VCaP (cell line): ENCODE measurements around the gene PTPRE.

Experiments used
- H3K27ac ChIP-seq: fragments of 450-650 bp; 2 replicates; pipeline ENCODE4 v1.5.1; 2017
- TF ChIP-seq, protein P1 (sequence below): fragments of 450-650 bp; conservative IDR thresholded peaks from 2 replicates; pipeline ENCODE4 v1.5.1; 2017; ENCODE audit warnings: mild to moderate bottlenecking, moderate library complexity

The PTPRE gene

DNA sequence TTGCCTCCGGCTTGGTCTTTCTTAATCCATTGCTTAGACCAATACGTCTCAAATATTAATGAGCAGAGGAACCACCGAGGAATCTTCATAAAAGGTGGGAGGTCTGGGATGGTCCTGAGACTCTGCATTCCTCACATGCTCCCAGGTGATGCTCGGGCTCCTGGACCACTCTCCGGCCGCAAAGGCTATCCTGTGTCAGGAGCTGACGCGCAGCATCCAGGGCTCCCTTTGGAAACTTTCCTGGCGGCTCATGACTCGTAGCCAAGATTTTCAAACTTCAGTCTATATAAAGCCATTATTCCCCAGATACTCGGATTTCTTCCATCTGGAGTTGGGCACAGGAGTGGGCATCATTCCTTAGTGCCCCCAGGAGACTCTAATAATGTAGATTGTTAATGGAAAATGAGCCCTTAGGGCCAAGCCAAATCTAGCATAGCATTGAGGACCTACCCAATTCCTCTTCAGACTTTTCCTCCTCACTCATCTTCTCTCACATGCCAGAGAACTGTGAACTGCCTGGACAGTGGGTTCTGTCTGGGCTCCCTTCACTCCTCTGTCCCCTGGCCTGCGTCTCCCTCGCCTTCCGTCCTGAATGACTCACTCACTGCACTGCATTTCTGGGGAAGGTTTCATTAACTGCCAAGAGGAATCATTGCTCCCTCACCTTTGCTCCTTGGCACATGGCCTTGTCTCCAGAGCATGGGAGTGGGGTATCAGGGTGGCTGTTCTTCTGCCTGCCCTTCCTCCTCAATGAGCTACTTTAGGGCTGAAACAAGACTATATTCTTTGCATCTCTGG is 130.0 kb downstream of the PTPRE start:
- H3K27ac ChIP-seq, result no peak overlapping the region
- TF ChIP-seq, protein P1, sequence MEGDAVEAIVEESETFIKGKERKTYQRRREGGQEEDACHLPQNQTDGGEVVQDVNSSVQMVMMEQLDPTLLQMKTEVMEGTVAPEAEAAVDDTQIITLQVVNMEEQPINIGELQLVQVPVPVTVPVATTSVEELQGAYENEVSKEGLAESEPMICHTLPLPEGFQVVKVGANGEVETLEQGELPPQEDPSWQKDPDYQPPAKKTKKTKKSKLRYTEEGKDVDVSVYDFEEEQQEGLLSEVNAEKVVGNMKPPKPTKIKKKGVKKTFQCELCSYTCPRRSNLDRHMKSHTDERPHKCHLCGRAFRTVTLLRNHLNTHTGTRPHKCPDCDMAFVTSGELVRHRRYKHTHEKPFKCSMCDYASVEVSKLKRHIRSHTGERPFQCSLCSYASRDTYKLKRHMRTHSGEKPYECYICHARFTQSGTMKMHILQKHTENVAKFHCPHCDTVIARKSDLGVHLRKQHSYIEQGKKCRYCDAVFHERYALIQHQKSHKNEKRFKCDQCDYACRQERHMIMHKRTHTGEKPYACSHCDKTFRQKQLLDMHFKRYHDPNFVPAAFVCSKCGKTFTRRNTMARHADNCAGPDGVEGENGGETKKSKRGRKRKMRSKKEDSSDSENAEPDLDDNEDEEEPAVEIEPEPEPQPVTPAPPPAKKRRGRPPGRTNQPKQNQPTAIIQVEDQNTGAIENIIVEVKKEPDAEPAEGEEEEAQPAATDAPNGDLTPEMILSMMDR, result no peak

DNA sequence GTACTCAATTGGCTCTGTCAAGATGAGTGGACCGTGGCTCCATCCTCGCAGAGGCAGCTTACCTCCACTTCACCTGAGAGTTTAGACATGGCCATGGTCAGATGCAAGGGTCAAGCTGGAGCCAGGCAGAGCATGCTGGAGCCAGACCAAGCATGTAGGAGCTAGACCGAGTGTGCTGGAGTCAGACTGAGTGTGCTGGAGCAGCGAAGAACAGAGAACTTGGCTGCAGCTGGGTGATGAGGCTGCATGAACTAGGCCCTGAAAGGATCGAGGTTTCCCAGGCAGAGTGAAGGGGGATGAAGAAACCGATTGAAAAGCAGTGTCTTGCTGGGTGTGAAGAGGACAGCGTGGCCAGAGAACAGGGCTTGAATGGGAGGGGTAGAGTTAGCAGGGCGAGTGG is 133.2 kb downstream of the PTPRE start:
- TF ChIP-seq, protein P1, result no peak
- H3K27ac ChIP-seq, result no peak overlapping the region

DNA sequence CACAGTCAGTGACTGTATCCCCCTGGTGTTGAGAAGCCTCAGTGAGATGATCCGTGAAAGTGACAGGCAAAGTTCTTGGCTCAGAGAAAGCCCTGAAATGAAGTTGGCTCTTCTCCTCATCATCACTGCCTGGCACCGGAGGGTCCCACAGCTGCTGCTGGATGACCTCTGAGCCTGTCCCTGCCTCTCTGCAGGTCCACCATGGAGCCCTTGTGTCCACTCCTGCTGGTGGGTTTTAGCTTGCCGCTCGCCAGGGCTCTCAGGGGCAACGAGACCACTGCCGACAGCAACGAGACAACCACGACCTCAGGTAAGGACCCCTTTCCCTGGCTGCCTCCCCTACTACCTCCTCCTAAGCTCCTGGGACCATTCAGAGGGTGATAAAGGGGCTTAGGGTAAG is 133.8 kb downstream of the PTPRE start:
- H3K27ac ChIP-seq, result no peak overlapping the region
- TF ChIP-seq, protein P1, result no peak

DNA sequence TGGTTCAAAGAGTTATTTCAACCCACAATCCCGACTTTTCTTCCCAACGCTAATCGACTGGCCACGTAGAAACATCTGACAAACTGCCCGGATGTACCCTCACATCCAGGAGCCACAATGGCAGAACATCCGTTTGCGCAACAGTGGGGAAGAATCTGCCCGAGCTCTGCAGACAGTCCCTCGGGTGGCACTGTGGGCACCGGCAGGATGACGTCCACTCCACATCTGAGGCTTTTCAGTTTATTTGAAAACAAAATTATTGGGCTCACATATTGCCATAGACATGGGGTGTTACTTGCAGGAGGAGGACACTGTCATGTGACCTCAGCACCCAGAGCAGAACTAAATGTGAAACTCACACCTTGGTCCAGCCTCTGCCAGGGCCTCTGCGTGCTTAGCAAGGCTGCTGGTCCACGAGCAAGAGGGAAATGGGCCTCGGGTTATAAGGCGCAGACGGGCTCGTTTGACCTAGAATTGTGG is 135.3 kb downstream of the PTPRE start:
- no peak overlapping the region for H3K27ac ChIP-seq
- TF ChIP-seq, protein P1, result no peak

DNA sequence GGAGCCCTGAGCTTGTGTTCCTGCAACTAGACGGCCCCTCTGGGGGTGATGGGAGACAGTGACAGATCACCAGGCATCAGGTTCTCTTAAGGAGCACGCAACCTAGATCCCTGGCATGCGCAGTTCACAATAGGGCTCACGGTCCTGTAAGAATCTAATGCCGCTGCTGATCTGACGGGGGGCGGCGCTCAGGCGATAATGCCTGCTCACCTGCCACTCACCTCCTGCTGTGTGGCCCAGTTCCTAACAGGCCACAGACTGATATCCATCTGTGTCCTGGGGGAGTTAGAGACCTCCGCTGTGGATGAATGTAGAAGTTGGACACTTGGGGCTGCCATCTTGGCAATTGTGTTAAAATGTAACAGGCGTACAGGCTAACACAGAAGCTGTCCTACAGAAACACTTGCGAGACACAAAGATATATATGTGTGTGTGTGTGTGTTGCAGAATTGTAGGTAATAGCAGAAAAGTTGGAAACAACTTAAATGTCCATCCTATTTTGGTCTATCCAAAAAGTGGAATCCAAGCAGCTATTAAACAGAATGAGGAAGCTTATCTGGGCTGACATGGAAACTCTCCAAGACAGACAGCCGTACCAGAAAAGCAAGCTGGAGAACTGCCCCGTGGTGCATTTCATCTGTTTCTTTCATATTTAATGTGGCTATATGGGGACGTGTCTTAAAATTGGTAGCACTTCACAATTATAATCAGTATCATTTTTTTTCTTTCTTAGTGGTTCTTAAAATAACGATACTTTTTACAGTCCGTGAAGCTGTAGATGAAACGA is 136.5 kb downstream of the PTPRE start:
- TF ChIP-seq, protein P1, result no peak
- H3K27ac ChIP-seq, result no peak overlapping the region

DNA sequence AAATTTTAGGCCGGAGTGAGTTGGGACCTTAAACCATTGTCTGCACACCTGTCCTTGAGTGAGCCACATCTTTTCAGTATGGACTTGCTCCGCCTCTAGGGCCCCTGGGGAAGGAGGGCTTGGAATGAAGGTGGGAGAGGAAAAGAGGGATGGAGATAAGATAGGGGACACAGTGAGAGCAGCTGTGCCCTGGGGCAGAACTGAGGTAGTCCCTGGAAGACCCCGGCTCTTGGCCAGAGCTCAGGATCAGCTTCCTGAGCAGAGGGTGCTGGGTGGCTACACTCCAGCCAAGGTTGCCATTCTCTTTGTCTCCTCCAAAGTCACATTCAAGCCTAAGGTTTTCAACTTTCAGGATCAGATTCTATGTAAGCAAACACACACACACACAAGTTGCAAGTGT is 137.3 kb downstream of the PTPRE start:
- TF ChIP-seq, protein P1, result no peak
- no peak overlapping the region for H3K27ac ChIP-seq
